ENCODE measurements around the gene DIDO1. TPM values are rescaled to one million over a fixed set of nuclear protein-coding genes. Genes with fewer than 3 reads are reported as not detected.
A peak's percentile ranks its signal among the peaks of the same experiment; 100 is the strongest.

The DIDO1 gene
- total and polyA plus RNA-seq, 2 of the 13 experiments (the other 11 are each of a cell fraction or from before 2014, with no cell fraction given), result 75.0 to 75.1 TPM

DNA sequence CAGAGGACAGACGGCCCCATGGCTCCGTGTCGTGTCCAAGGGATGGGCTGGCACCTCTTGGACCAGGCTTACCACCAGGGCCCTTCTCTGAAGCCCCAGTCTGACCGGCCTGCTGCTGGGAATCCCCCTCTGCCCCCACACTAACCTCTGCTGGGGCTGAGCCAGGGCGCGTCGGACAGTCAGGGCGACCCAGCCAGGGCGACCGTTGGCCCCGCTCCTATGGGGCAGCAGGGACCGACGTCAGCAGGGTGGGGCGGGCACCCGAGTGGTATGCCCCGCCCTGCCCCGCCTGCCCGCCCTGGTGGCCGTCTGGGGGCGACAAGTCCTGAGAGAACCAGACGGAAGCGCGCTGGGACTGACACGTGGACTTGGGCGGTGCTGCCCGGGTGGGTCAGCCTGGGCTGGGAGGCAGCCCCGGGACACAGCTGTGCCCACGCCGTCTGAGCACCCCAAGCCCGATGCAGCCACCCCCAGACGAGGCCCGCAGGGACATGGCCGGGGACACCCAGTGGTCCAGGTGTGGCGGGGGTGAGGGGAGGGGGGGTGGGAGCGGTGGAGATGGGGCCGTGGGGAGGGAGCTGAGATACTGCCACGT lies 26.2 kb upstream of the DIDO1 start, which contains the start of gene SLC17A9 (continued):
- TF ChIP-seq ZNF746 (CRISPR knock-in tag; IDR thresholded peaks at IDR 0.05) (peak; percentile 95), RFXANK (CRISPR knock-in tag; IDR thresholded peaks at IDR 0.05) (no peak), SMAD9 (CRISPR knock-in tag; IDR thresholded peaks at IDR 0.05) (peak; percentile 92), PITX1 (CRISPR knock-in tag; IDR thresholded peaks at IDR 0.05) (peak; percentile 89), ZNF263 (CRISPR knock-in tag; IDR thresholded peaks at IDR 0.05) (peak; percentile 44; the same call in 1 of the 2 replicates), MXD1 (CRISPR knock-in tag; IDR thresholded peaks at IDR 0.05) (peak; percentile 98), SIX1 (CRISPR knock-in tag; IDR thresholded peaks at IDR 0.05; ENCODE audit: borderline replicate concordance) (peak; percentile 55; the same call in 1 of the 2 replicates), MXD4 (CRISPR knock-in tag; IDR thresholded peaks at IDR 0.05) (peak; percentile 98), HDAC1 (CRISPR knock-in tag; IDR thresholded peaks at IDR 0.05) (peak; percentile 98), ELF3 (CRISPR knock-in tag; IDR thresholded peaks at IDR 0.05) (peak; percentile 87), MXD3 (CRISPR knock-in tag; IDR thresholded peaks at IDR 0.05) (peak; percentile 98), RBFOX2 (IDR thresholded peaks at IDR 0.05; ENCODE audit: low read depth, low read length) (peak; percentile 91), ZNF557 (CRISPR knock-in tag; IDR thresholded peaks at IDR 0.05) (peak; percentile 75; the same call in 1 of the 2 replicates), RBM22 (optimal IDR thresholded peaks at IDR 0.05; ENCODE audit: low read length) (peak; percentile 1), SMAD3 (CRISPR knock-in tag; IDR thresholded peaks at IDR 0.05) (no peak), ZNF510 (CRISPR knock-in tag; IDR thresholded peaks at IDR 0.05; ENCODE audit: low read depth) (peak; percentile 70; the same call in 1 of the 2 replicates)
- TF ChIP-seq, protein P1, sequence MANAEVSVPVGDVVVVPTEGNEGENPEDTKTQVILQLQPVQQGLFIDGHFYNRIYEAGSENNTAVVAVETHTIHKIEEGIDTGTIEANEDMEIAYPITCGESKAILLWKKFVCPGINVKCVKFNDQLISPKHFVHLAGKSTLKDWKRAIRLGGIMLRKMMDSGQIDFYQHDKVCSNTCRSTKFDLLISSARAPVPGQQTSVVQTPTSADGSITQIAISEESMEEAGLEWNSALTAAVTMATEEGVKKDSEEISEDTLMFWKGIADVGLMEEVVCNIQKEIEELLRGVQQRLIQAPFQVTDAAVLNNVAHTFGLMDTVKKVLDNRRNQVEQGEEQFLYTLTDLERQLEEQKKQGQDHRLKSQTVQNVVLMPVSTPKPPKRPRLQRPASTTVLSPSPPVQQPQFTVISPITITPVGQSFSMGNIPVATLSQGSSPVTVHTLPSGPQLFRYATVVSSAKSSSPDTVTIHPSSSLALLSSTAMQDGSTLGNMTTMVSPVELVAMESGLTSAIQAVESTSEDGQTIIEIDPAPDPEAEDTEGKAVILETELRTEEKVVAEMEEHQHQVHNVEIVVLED (CRISPR knock-in tag; IDR thresholded peaks at IDR 0.05; ENCODE audit: borderline replicate concordance), result peak; percentile 76
- TF ChIP-seq, protein P2, sequence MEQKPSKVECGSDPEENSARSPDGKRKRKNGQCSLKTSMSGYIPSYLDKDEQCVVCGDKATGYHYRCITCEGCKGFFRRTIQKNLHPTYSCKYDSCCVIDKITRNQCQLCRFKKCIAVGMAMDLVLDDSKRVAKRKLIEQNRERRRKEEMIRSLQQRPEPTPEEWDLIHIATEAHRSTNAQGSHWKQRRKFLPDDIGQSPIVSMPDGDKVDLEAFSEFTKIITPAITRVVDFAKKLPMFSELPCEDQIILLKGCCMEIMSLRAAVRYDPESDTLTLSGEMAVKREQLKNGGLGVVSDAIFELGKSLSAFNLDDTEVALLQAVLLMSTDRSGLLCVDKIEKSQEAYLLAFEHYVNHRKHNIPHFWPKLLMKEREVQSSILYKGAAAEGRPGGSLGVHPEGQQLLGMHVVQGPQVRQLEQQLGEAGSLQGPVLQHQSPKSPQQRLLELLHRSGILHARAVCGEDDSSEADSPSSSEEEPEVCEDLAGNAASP (CRISPR knock-in tag; IDR thresholded peaks at IDR 0.05; ENCODE audit: borderline replicate concordance), result peak; percentile 87
- TF ChIP-seq, protein P3, sequence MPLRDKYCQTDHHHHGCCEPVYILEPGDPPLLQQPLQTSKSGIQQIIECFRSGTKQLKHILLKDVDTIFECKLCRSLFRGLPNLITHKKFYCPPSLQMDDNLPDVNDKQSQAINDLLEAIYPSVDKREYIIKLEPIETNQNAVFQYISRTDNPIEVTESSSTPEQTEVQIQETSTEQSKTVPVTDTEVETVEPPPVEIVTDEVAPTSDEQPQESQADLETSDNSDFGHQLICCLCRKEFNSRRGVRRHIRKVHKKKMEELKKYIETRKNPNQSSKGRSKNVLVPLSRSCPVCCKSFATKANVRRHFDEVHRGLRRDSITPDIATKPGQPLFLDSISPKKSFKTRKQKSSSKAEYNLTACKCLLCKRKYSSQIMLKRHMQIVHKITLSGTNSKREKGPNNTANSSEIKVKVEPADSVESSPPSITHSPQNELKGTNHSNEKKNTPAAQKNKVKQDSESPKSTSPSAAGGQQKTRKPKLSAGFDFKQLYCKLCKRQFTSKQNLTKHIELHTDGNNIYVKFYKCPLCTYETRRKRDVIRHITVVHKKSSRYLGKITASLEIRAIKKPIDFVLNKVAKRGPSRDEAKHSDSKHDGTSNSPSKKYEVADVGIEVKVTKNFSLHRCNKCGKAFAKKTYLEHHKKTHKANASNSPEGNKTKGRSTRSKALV (CRISPR knock-in tag; IDR thresholded peaks at IDR 0.05), result peak; percentile 88
- TF ChIP-seq, protein P4, sequence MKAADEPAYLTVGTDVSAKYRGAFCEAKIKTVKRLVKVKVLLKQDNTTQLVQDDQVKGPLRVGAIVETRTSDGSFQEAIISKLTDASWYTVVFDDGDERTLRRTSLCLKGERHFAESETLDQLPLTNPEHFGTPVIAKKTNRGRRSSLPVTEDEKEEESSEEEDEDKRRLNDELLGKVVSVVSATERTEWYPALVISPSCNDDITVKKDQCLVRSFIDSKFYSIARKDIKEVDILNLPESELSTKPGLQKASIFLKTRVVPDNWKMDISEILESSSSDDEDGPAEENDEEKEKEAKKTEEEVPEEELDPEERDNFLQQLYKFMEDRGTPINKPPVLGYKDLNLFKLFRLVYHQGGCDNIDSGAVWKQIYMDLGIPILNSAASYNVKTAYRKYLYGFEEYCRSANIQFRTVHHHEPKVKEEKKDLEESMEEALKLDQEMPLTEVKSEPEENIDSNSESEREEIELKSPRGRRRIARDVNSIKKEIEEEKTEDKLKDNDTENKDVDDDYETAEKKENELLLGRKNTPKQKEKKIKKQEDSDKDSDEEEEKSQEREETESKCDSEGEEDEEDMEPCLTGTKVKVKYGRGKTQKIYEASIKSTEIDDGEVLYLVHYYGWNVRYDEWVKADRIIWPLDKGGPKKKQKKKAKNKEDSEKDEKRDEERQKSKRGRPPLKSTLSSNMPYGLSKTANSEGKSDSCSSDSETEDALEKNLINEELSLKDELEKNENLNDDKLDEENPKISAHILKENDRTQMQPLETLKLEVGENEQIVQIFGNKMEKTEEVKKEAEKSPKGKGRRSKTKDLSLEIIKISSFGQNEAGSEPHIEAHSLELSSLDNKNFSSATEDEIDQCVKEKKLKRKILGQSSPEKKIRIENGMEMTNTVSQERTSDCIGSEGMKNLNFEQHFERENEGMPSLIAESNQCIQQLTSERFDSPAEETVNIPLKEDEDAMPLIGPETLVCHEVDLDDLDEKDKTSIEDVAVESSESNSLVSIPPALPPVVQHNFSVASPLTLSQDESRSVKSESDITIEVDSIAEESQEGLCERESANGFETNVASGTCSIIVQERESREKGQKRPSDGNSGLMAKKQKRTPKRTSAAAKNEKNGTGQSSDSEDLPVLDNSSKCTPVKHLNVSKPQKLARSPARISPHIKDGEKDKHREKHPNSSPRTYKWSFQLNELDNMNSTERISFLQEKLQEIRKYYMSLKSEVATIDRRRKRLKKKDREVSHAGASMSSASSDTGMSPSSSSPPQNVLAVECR (CRISPR knock-in tag; IDR thresholded peaks at IDR 0.05; ENCODE audit: borderline replicate concordance), result peak; percentile 91

Data from HepG2 (cell line).